HepG2 (cell line): ENCODE measurements around the gene STX5. TPM values are rescaled to one million over a fixed set of nuclear protein-coding genes. Genes with fewer than 3 reads are reported as not detected.
A peak's percentile ranks its signal among the peaks of the same experiment; 100 is the strongest.

Experiments used
- CAMTA2 ChIP-seq: sonication (generic); formaldehyde crosslinking; IDR thresholded peaks from 2 replicates; pipeline ENCODE4 v1.4.0; 2020; ENCODE audit warnings: mild to moderate bottlenecking, missing genetic modification reagents, borderline replicate concordance
- CEBPB ChIP-seq: IDR thresholded peaks from 2 replicates; pipeline ENCODE4 v1.6.1; 2011; ENCODE audit warnings: low read depth, low read length, improper control_type of control experiment, borderline replicate concordance
- DNMT1 ChIP-seq: sonication (generic); formaldehyde crosslinking; IDR thresholded peaks from 2 replicates; pipeline ENCODE4 v1.5.1; 2020; ENCODE audit warnings: mild to moderate bottlenecking, missing genetic modification reagents
- GABPA ChIP-seq, 2 experiments: IDR thresholded peaks; 2 replicates each; pipeline ENCODE4 v1.6.1; 2011 to 2016; ENCODE audit warnings: low read depth in 2 of 2, low read length in 1 of 2, missing biosample characterization in 1 of 2, missing genetic modification characterization in 1 of 2
- GATAD1 ChIP-seq: IDR thresholded peaks from 2 replicates; pipeline ENCODE4 v1.6.1; 2016; ENCODE audit warnings: missing genetic modification reagents, missing compliant biosample characterization
- HDAC2 ChIP-seq: sonication (generic); formaldehyde crosslinking; IDR thresholded peaks from 2 replicates; pipeline ENCODE4 v1.4.0; 2020; ENCODE audit warnings: missing genetic modification reagents
- HOXA3 ChIP-seq: sonication (generic); formaldehyde crosslinking; IDR thresholded peaks from 2 replicates; pipeline ENCODE4 v1.5.0; 2020; ENCODE audit warnings: missing genetic modification reagents
- IKZF5 ChIP-seq: IDR thresholded peaks from 2 replicates; pipeline ENCODE4 v1.6.1; 2018; ENCODE audit warnings: missing genetic modification reagents, mild to moderate bottlenecking, missing compliant biosample characterization
- LBX2 ChIP-seq: sonication (generic); formaldehyde crosslinking; IDR thresholded peaks from 2 replicates; pipeline ENCODE4 v1.5.0; 2020; ENCODE audit warnings: missing genetic modification reagents, mild to moderate bottlenecking, borderline replicate concordance
- MAZ ChIP-seq, 2 experiments: sonication (generic) in 1 of 2; formaldehyde crosslinking in 1 of 2; IDR thresholded peaks; 2 replicates each; pipeline versions ENCODE4 v1.5.0 to v1.6.1; 2012 to 2020; ENCODE audit warnings: low read depth in 2 of 2, mild to moderate bottlenecking in 2 of 2, borderline replicate concordance in 1 of 2, improper control_type of control experiment in 1 of 2, low read length in 1 of 2, missing genetic modification reagents in 1 of 2, moderate library complexity in 1 of 2
- MIER2 ChIP-seq: IDR thresholded peaks from 2 replicates; pipeline ENCODE4 v1.6.1; 2016; ENCODE audit warnings: missing biosample characterization, missing genetic modification reagents
- MXD4 ChIP-seq: IDR thresholded peaks from 2 replicates; pipeline ENCODE4 v1.6.1; 2016; ENCODE audit warnings: mild to moderate bottlenecking, missing biosample characterization, missing genetic modification reagents
- MYC ChIP-seq: sonication (generic); formaldehyde crosslinking; IDR thresholded peaks from 2 replicates; pipeline ENCODE4 v1.9.0; 2021; ENCODE audit warnings: missing genetic modification reagents, borderline replicate concordance
- SNAI1 ChIP-seq: sonication (generic); formaldehyde crosslinking; IDR thresholded peaks from 2 replicates; pipeline ENCODE4 v1.5.0; 2020; ENCODE audit warnings: mild to moderate bottlenecking, missing genetic modification reagents, borderline replicate concordance
- TAF1 ChIP-seq: sonication (generic); formaldehyde crosslinking; IDR thresholded peaks from 2 replicates; pipeline ENCODE4 v1.4.0; 2020; ENCODE audit warnings: missing genetic modification reagents
- TEAD3 ChIP-seq: optimal IDR thresholded peaks from 2 replicates; pipeline ENCODE3; 2016; ENCODE audit warnings: borderline replicate concordance
- TSC22D2 ChIP-seq: sonication (generic); formaldehyde crosslinking; IDR thresholded peaks from 2 replicates; pipeline ENCODE4 v1.5.1; 2020; ENCODE audit warnings: missing genetic modification reagents, mild to moderate bottlenecking, borderline replicate concordance
- YY1 ChIP-seq: IDR thresholded peaks from 2 replicates; pipeline ENCODE4 v1.6.1; 2011; ENCODE audit warnings: low read length, low read depth, moderate library complexity, mild to moderate bottlenecking; ENCODE audit not compliant: insufficient read depth, insufficient replicate concordance
- ZGPAT ChIP-seq: IDR thresholded peaks from 2 replicates; pipeline ENCODE4 v1.6.1; 2016; ENCODE audit warnings: mild to moderate bottlenecking
- ZNF30 ChIP-seq: sonication (generic); formaldehyde crosslinking; IDR thresholded peaks from 2 replicates; pipeline ENCODE4 v1.5.0; 2020; ENCODE audit warnings: mild to moderate bottlenecking, missing genetic modification reagents
- ZNF350 ChIP-seq: sonication (generic); formaldehyde crosslinking; IDR thresholded peaks from 2 replicates; pipeline ENCODE4 v1.4.0; 2020; ENCODE audit warnings: mild to moderate bottlenecking, low read depth, missing genetic modification reagents, borderline replicate concordance
- ZNF512 ChIP-seq: sonication (generic); formaldehyde crosslinking; IDR thresholded peaks from 2 replicates; pipeline ENCODE4 v1.4.0; 2020; ENCODE audit warnings: mild to moderate bottlenecking, missing genetic modification reagents
- ZNF781 ChIP-seq: sonication (generic); formaldehyde crosslinking; IDR thresholded peaks from 2 replicates; pipeline ENCODE4 v1.5.1; 2020; ENCODE audit warnings: borderline replicate concordance, mild to moderate bottlenecking, missing genetic modification reagents; ENCODE audit errors: not compliant biosample characterization
- polyA plus RNA-seq, 8 experiments: library from polyadenylated mRNA; depleted of rRNA in 3 of 8; stranded (reverse) in 7 of 8; unstranded in 1 of 8; fragments of >200 nt; fragmentation: Illumina TruSeq in 4 of 8; extraction: Trizol in 4 of 8; gene quantifications; 2 replicates each; pipeline versions ENCODE4 v1.2.1 to v1.2.3, GENCODE V29; 2011 to 2016; ENCODE audit warnings: low read depth in 4 of 8, missing spikeins in 1 of 8, mixed read lengths in 1 of 8; ENCODE audit not compliant: insufficient read depth in 1 of 8
- total RNA-seq, 5 experiments: library from RNA; depleted of rRNA; stranded (reverse); fragments of >200 nt; fragmentation: Illumina TruSeq; extraction: Trizol; gene quantifications; 2 replicates each; pipeline ENCODE4 v1.2.3, GENCODE V29; 2016; ENCODE audit warnings: low read depth in 1 of 5

STX5 gene
- total and polyA plus RNA-seq, 2 of the 13 experiments (the other 11 are each of a cell fraction or from before 2014, with no cell fraction given), result 26.9 to 30.0 TPM

- TF ChIP-seq ZNF350 (0 out of 2 replicates have a peak, but pooled peaks have one; percentile 5), HOXA3 (CRISPR knock-in tag) (peak; percentile 43), SNAI1 (CRISPR knock-in tag) (no peak), TEAD3 (CRISPR knock-in tag) (peak; percentile 11), TSC22D2 (CRISPR knock-in tag) (no peak), MAZ (IDR thresholded peaks at IDR 0.05; ENCODE audit: borderline replicate concordance, low read depth, low read length) (no peak), MAZ (CRISPR knock-in tag; IDR thresholded peaks at IDR 0.05; ENCODE audit: low read depth) (no peak), ZNF781 (CRISPR knock-in tag) (peak; percentile 58), YY1 (peak; percentile 55), ZNF512 (CRISPR knock-in tag) (no peak), ZGPAT (no peak), ZNF30 (no peak), LBX2 (CRISPR knock-in tag) (no peak), GATAD1 (no peak), HDAC2 (CRISPR knock-in tag) (peak; percentile 54; the same call in 1 of the 2 replicates), MYC (CRISPR knock-in tag) (peak; percentile 34; the same call in 1 of the 2 replicates), CAMTA2 (no peak), IKZF5 (CRISPR knock-in tag) (peak; percentile 37; the same call in 1 of the 2 replicates), DNMT1 (no peak), MXD4 (CRISPR knock-in tag) (peak; percentile 5; the same call in 1 of the 2 replicates), CEBPB (no peak), GABPA (IDR thresholded peaks at IDR 0.05; ENCODE audit: low read depth, low read length) (no peak), GABPA (CRISPR knock-in tag; IDR thresholded peaks at IDR 0.05; ENCODE audit: low read depth) (peak; percentile 40; the same call in 1 of the 2 replicates), TAF1 (CRISPR knock-in tag) (no peak), MIER2 (CRISPR knock-in tag) (0 out of 2 replicates have a peak, but pooled peaks have one; percentile 36)
Observed at GRCh38 chr11:62786318-62787004, 45.4 kb downstream of the STX5 start (continued).
